ENCODE data around the gene COL26A1.
"Not testable (repeated sequence)": the region's sequence is repeated elsewhere in the genome, so short reads cannot be mapped to it uniquely, and the experiment has no call there.

The COL26A1 gene

GRCh38 chr7:101505510-101505909 lies 142.8 kb downstream of the COL26A1 start:
- not testable (repeated sequence) for DNase-seq

GRCh38 chr7:101506531-101506930 lies 143.9 kb downstream of the COL26A1 start:
- no peak for DNase-seq

- DNase-seq = no peak
Observed at GRCh38 chr7:101507327-101507726, 144.7 kb downstream of the COL26A1 start.

- DNase-seq = peak; percentile 90
Observed at GRCh38 chr7:101507791-101508252, 145.1 kb downstream of the COL26A1 start.

- no peak for DNase-seq
Observed at GRCh38 chr7:101510297-101510696, 147.6 kb downstream of the COL26A1 start.

GRCh38 chr7:101511965-101512364 lies 149.3 kb downstream of the COL26A1 start:
- DNase-seq = no peak

- peak; percentile 75 for DNase-seq
Observed at GRCh38 chr7:101516851-101517250, 154.2 kb downstream of the COL26A1 start.

GRCh38 chr7:101517304-101517703 lies 154.6 kb downstream of the COL26A1 start:
- DNase-seq = no peak

GRCh38 chr7:101518336-101518735 lies 155.7 kb downstream of the COL26A1 start:
- no peak for DNase-seq

GRCh38 chr7:101519324-101520023 lies 156.8 kb downstream of the COL26A1 start:
- DNase-seq = peak; percentile 77

GRCh38 chr7:101521430-101521925 lies 158.8 kb downstream of the COL26A1 start:
- no peak for DNase-seq

- no peak for DNase-seq
Observed at GRCh38 chr7:101522021-101522420, 159.3 kb downstream of the COL26A1 start.

GRCh38 chr7:101527844-101528667 lies 165.4 kb downstream of the COL26A1 start:
- DNase-seq = no peak

GRCh38 chr7:101529560-101529959 lies 166.9 kb downstream of the COL26A1 start:
- no peak for DNase-seq

GRCh38 chr7:101531726-101532357 lies 169.2 kb downstream of the COL26A1 start:
- DNase-seq = peak; percentile 10

- DNase-seq = no peak
Observed at GRCh38 chr7:101532400-101533102, 169.9 kb downstream of the COL26A1 start.

GRCh38 chr7:101533103-101533465 lies 170.4 kb downstream of the COL26A1 start:
- DNase-seq = no peak

- no peak for DNase-seq
Observed at GRCh38 chr7:101534015-101534803, 171.5 kb downstream of the COL26A1 start.

GRCh38 chr7:101534873-101535272 lies 172.2 kb downstream of the COL26A1 start:
- no peak for DNase-seq

- no peak for DNase-seq
Observed at GRCh38 chr7:101535351-101535751, 172.7 kb downstream of the COL26A1 start.

- no peak for DNase-seq
Observed at GRCh38 chr7:101536232-101536631, 173.6 kb downstream of the COL26A1 start.

GRCh38 chr7:101536668-101537067 lies 174.0 kb downstream of the COL26A1 start:
- no peak for DNase-seq

All from NCI-H2171 (cell line).